Measurements from ENCODE around the gene MPPED2.

The MPPED2 gene

DNA sequence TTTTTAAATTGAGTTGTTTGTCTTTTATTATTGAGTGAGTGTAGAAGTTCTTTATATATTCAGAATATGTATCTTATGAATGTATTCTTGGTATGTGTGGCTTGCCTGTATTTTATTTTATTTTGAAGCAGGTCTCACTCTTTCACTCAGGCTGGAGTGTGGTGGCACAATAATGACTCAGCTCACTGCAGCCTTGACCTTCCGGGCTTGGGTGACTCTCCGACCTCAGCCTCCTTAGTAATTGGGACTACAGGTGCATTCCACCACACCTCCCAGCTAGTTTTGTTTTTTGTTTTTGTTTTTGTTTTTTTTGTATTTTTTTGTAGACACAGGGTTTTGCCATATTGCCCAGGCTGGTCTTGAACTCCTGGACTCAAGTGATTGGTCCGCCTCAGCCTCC, 24.5 kb upstream of the MPPED2 start:
- DNase-seq (ENCODE audit: low read depth) = no peak

GRCh38 chr11:30608534-30608933, 22.4 kb upstream of the MPPED2 start:
- DNase-seq (ENCODE audit: low read depth) = no peak
- no peak overlapping the region for H3K4me3 ChIP-seq (ENCODE audit: low read depth, low read length)

More for the DNA sequence above, 24.5 kb upstream of the MPPED2 start:
- no peak overlapping the region for H3K4me3 ChIP-seq (ENCODE audit: low read depth, low read length)
- TF ChIP-seq, protein P1, sequence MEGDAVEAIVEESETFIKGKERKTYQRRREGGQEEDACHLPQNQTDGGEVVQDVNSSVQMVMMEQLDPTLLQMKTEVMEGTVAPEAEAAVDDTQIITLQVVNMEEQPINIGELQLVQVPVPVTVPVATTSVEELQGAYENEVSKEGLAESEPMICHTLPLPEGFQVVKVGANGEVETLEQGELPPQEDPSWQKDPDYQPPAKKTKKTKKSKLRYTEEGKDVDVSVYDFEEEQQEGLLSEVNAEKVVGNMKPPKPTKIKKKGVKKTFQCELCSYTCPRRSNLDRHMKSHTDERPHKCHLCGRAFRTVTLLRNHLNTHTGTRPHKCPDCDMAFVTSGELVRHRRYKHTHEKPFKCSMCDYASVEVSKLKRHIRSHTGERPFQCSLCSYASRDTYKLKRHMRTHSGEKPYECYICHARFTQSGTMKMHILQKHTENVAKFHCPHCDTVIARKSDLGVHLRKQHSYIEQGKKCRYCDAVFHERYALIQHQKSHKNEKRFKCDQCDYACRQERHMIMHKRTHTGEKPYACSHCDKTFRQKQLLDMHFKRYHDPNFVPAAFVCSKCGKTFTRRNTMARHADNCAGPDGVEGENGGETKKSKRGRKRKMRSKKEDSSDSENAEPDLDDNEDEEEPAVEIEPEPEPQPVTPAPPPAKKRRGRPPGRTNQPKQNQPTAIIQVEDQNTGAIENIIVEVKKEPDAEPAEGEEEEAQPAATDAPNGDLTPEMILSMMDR (IDR thresholded peaks at IDR 0.05; ENCODE audit: low read depth, low read length) = no peak
- TF ChIP-seq POLR2A (IDR thresholded peaks at IDR 0.05; ENCODE audit: extremely low read depth, insufficient read length) = no peak

DNA sequence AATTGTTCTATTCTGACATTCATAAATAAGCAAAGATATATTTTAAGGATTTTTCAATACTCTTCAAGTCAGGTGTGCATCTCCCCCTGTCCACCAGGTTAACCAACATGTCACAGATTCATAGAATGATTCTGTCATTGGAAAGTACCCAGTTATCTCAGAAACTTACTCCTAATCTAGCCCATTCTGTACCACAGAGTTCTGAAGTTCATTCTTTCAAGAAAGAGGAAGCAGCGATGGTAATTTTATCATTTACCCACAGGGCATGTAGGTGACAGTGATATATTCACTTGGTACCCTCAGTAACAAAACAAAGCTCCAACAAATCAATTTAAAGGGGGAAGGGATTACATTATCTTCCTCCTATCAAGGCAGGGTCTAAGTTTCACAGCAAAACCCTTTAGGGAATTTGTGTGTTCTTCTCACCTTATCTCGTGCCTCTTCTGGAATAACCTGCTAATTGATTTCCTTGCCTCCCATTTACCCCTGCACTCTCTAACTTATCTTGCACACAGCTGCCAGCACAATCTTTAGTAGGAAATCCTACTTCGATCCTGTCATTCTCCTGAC, 19.0 kb upstream of the MPPED2 start:
- TF ChIP-seq MAX (IDR thresholded peaks at IDR 0.05; ENCODE audit: low read depth, low read length) (no peak), MYC (IDR thresholded peaks at IDR 0.05; ENCODE audit: low read depth, low read length) (no peak), POLR2A (IDR thresholded peaks at IDR 0.05; ENCODE audit: extremely low read depth, insufficient read length) (no peak)
- TF ChIP-seq, protein P1 (IDR thresholded peaks at IDR 0.05; ENCODE audit: low read depth, low read length) = no peak
- no peak for DNase-seq (ENCODE audit: low read depth)
- H3K4me3 ChIP-seq (ENCODE audit: low read depth, low read length) = no peak overlapping the region

More at GRCh38 chr11:30608534-30608933, 22.4 kb upstream of the MPPED2 start:
- TF ChIP-seq MYC (IDR thresholded peaks at IDR 0.05; ENCODE audit: low read depth, low read length) (no peak), MAX (IDR thresholded peaks at IDR 0.05; ENCODE audit: low read depth, low read length) (no peak), POLR2A (IDR thresholded peaks at IDR 0.05; ENCODE audit: extremely low read depth, insufficient read length) (no peak)
- TF ChIP-seq, protein P1 (IDR thresholded peaks at IDR 0.05; ENCODE audit: low read depth, low read length) = no peak

GRCh38 chr11:30603357-30603756, 17.2 kb upstream of the MPPED2 start:
- TF ChIP-seq, protein P1 (IDR thresholded peaks at IDR 0.05; ENCODE audit: low read depth, low read length) = no peak
- no peak for TF ChIP-seq MYC (IDR thresholded peaks at IDR 0.05; ENCODE audit: low read depth, low read length)
- no peak for TF ChIP-seq MAX (IDR thresholded peaks at IDR 0.05; ENCODE audit: low read depth, low read length)
- no peak for TF ChIP-seq POLR2A (IDR thresholded peaks at IDR 0.05; ENCODE audit: extremely low read depth, insufficient read length)
- no peak overlapping the region for H3K4me3 ChIP-seq (ENCODE audit: low read depth, low read length)
- DNase-seq (ENCODE audit: low read depth) = no peak

DNA sequence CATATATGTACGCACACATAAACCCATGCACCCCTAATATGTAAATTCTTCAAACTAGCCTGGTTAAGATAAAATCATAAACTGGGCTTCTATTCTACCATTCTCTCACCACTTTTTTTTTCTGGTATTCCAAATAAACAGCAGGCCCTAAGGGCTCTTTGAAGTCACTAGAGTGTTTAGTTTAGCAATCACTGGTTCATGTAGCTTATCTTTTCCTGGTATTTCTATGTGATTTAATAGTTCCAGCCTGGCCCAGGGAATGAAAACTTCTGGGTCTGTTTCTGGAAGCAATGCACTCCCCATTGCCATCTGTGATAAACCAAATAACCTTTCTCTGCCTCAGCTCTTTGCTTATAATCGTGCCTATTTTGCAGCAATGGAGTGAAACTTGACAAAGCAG, 10.7 kb upstream of the MPPED2 start:
- TF ChIP-seq, protein P1 (IDR thresholded peaks at IDR 0.05; ENCODE audit: low read depth, low read length) = no peak
- TF ChIP-seq POLR2A (IDR thresholded peaks at IDR 0.05; ENCODE audit: extremely low read depth, insufficient read length) (no peak), MYC (IDR thresholded peaks at IDR 0.05; ENCODE audit: low read depth, low read length) (no peak), MAX (IDR thresholded peaks at IDR 0.05; ENCODE audit: low read depth, low read length) (no peak)
- no peak overlapping the region for H3K4me3 ChIP-seq (ENCODE audit: low read depth, low read length)
- DNase-seq (ENCODE audit: low read depth) = no peak

- no peak overlapping the region for H3K4me3 ChIP-seq (ENCODE audit: low read depth, low read length)
- no peak for DNase-seq (ENCODE audit: low read depth)
- no peak for TF ChIP-seq MAX (IDR thresholded peaks at IDR 0.05; ENCODE audit: low read depth, low read length)
- TF ChIP-seq POLR2A (IDR thresholded peaks at IDR 0.05; ENCODE audit: extremely low read depth, insufficient read length) = no peak
- TF ChIP-seq, protein P1 (IDR thresholded peaks at IDR 0.05; ENCODE audit: low read depth, low read length) = no peak
- no peak for TF ChIP-seq MYC (IDR thresholded peaks at IDR 0.05; ENCODE audit: low read depth, low read length)
Measured at GRCh38 chr11:30595934-30596333, 9.8 kb upstream of the MPPED2 start.
